Measurements from ENCODE around the gene THSD7A.
"Not testable (repeated sequence)": the region's sequence is repeated elsewhere in the genome, so short reads cannot be mapped to it uniquely, and the experiment has no call there.

The THSD7A gene

DNA sequence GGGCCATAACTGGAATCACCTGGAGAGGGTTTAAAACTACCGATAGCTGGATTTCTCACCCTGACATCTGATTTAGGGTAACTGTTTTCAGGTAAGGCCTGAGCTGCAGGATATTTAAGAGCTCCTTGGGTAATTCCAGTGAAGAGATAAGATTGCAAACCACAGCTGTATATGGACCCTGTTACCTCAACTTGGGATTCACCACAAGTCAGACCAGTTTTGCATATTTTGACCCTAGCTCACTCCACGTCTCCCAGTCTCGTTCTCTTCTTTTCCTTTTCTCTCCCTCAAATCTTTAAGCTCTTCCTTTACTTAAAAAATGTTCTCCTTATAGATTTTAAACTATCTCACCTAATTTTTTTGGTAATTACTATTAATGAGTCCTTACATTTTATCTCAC, 264.4 kb downstream of the THSD7A start:
- no peak for DNase-seq

DNA sequence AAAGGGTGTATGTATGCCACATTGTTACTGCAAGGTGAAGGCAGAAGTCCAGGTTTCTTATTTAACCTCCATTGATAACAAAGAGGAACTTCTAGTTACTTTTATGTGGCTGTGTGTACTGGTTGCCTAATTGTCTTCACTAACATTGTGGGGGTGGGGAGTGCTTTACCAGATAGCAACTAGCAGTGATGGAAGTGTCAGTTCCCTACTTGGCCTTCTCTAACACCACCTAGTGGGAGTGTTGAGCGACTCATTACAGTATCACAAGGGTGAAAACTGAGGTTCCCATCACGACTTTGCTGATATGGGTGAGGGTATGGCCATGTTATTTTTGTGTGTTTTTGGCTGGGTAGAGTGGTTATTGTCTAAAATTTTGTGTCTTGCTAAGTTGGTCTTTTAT, 274.4 kb downstream of the THSD7A start:
- no peak for DNase-seq

DNA sequence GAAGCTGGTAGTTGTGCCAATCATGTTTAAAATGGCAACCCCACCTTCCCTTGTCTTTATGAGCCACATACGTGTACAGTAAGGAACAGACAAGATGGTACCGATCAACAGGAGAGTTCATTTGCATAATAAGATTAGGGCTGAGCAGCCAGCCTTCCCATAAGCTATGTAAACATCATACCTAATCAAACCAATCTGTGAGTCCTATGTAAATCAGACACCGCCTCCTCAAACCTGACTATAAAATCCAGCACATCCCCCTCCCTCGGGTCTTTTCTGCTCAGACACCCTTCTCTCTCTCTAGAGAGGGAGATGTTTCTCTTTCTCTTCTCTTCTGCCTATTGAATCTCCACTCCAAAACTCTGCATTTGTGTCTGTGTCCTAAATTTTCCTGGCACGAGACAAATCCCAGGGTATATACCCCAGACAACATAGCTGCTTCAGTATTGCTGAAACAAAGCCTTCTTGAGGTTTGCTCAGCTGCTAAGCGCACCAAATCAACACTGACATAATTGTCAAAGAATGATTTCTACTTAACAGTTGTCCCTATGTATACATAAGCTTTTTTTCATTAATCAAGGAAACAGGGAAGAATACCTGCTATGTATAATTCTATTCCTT, 279.2 kb downstream of the THSD7A start:
- no peak for DNase-seq

DNA sequence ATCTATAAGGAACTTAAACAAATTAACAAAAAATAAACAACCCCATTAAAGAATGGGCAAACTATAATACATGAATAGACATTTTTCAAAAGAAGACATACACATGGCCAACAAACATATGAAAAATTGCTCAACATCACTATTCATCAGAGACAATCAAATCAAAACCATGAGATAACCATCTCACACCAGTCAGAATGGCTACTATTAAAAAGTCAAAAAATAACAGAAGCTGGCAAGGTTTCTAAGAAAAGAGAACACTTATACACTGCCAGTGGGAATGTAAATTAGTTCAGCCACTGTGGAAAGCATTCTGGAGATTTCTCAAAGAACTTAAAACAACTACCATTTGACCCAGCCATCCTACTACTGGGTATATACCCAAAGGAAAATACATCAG, 280.5 kb downstream of the THSD7A start:
- DNase-seq, result no peak

DNA sequence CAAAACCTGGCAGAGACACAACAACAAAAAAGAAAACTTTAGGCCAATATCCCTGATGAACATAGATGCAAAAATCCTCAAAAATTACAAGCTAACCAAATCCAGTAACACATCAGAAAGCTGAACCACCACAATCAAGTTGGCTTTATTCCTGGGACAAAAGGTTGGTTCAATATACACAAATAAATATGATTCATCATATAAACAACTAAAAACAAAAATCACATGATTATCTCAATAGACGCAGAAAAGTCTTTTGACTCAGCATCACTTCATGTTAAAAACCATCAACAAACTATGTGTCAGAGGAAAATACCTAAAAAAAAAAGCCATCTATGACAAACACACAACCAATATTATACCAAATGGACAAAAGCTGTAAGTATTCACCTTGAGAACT, 283.5 kb downstream of the THSD7A start:
- DNase-seq, result no peak

DNA sequence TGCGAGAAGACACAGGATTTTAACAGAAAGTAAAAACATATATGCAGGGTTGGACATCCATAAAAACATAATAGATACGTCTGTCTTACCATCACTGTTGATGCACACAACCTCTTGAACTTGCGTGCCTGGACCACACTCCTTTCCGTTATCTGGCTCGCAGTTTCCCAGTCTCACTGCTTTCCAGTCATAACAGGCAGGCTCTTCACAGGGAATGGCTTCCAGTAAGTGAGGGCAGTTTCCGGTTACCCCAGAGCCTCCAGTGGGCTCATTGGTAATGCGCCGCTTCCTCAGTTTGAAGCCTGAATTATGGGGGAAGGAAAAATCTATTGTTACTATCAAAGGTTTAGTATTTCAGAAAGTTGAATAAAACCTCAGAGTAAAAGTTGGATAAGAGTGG, 290.7 kb downstream of the THSD7A start:
- DNase-seq, result no peak

DNA sequence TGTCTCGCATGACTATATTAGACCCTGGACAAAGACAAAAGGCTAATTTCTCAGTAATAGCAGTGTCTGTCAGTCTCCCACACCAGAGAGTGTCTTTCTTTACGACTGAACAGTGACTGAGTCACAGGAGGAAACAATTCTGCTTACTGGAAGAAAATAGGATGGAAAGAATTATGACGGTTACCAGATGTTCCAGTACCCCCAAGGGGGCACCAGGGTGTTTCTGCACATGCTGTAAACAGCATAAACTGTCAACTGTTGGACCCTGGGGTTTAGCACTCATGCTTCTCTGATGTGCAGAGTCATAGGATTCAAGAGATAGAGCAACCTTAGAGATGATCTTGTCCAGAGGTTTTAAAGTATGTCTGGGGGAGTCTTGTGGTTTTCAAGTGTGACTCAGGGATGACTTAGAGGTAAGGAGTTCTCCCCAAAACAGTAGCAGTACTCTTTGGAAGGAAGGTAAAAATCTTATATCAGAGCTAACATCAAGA, 291.7 kb downstream of the THSD7A start:
- DNase-seq, result no peak

DNA sequence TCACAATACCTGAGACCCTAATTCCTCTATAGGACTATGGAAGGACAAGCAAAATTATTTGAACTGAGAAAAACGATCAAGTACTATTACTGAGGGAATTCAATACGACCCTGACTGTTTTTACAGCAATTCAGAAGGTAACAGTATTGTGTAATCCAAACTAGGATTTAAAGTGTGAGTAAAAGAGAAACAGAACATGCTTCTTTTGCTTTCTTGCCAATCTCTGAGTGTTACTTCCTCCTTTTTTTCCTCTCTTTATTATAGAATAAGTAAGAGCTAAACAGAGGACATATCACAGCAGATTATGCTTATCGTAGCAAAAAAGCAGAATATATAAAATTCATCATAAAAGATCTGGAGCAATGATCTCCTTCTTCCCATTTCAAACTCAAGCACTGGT, 292.1 kb downstream of the THSD7A start:
- DNase-seq, result no peak

DNA sequence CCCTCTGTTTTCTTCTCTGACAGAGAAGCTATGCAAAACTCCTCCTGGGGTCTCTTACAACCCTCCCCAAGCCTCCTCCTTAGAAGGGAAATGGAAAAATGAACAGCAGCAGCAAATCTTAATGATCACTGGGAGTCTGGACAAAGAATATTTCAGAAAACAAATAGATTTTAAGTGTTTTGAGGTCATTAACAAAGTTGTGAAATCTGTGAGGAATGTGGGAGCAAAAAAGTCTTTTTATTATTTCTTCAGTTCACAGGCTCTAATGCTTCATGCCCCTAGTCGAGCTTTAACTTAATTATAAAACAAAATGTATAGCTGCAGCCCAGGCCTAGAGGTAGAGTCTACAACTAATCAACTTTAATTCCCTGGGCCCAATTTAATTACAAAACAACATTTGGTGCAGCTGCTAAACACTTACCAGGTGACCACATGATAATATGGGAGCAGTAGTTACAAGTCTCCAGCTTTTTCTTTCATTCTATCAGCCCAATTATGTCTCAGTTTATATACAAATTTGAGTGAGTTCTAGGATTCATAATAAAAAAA, 293.2 kb downstream of the THSD7A start:
- DNase-seq, result no peak

DNA sequence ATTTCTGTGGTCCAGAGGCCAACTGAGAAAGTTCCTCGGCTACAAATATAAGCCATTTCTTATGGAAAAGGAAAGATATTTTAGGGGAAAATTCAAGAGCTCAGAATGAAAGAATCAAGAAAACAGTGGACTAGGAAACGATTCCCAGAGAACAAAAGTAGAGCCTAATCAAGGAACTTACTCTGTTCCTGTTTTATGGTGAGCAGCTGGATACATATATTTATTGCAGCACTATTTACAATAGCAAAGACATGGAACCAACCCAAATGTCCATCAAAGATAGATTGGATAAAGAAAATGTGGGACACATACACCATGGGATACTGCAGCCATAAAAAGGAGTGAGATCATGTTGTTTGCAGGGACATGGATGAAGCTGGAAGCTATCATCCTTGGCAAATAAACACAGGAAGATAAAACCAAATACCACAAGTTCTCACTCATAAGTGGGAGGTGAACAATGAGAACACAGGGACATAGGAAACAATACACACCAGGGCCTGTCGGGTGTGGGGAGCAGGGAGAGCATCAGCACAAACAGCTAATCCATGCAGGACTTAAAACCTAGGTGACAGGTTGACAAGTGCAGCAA, 298.7 kb downstream of the THSD7A start:
- DNase-seq, result no peak

DNA sequence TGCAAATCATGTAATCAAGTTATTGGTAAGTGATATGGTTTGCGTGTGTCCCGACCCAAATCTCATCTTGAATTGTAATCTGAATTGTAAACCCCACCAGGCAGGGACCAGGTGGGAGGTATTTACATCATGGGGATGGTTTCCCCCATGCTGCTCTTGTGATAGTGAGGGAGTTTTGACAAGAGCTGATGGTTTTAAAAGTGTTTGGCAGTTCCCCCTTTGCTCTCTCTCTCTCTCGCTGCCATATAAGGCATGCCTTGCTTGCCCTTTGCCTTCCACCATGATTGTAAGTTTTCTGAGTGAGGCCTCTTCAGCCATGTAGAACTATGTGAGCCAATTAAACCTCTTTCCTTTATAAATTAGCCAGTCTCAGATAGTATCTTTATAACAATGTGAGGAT, 302.6 kb downstream of the THSD7A start:
- DNase-seq, result no peak

DNA sequence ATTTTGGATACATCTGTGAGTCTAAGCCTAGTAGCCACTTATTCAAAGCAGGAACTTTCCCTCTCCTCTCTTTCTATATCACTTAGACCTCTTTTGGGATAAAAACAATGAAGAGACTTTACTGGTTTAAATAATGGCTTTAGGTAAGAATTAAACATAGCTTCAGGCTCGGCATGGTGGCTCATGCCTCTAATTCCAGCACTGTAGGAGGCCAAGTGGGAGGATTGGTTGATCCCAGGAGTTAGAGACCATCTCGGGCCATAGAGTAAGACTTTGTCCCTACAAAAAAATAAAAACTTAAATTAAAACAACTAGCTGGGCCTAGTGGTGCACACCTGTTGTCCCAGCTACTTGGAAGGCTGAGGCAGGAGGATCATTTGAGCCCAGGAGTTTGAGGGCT, 304.3 kb downstream of the THSD7A start:
- DNase-seq, result no peak

DNA sequence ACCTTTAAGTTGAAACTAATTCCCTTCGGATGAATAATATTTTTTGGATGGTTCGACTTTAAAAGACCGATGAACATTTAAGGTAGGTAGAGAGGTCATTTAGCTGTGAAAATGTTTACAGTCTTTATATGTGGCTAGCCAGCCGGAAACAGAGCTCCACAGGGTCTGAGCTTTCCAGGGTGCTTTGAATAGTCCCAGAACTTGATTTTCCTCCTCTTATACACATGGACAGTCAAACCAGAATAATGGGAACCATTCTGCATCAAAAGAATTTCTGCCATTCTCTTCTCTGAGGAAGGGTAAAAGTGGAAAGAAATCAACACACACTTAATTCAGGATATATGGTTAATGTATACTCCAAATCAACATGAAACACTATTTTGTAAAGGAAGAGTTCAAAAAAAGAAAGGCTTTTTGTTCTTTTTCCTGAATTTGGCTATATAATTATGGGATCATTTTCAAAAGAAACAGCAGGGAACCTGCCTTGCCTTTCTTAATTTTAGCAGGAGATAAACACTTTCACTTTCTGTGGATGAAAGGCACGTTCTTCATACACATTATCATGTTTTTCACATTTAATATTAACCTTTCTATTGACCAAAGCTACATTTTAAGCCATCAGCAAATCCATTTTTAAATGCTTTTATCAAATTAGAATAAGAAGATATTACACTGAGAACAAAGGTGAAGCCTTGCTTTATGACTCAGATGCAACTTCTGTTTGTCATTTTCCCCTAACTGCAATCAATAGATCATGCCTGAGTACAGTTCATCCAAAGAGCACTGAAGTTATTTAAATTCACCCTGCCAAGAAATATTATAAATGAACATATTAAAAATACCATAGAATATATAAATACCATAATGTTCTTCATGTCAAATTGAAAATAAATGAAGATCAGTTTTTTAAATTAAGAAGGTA, 307.3 kb downstream of the THSD7A start:
- no peak for DNase-seq

DNA sequence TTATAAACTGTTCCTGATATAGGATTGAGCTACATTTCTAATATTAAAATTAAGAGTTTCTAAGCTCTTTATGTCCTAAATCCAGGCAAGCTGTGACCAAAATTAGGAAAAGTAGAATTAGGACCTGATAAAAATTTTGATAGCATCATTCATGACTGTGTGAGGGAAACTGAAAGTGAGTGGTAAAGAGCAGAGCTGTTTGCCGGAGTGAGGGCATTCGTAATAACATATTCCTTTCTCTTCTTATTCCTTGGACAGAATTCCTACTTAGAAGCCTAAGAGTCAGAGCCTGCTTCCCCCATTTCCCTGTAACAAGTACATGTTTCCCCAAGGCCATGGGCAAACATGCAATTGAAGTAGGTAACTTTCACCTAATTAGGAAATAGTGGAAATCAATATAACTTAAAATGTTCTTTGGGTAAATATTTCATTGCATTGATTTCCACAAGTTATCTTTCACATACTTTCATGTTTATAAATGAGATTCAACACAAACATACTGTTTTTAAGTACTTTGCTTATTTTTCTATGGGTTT, 310.0 kb downstream of the THSD7A start:
- not testable (repeated sequence) for DNase-seq

DNA sequence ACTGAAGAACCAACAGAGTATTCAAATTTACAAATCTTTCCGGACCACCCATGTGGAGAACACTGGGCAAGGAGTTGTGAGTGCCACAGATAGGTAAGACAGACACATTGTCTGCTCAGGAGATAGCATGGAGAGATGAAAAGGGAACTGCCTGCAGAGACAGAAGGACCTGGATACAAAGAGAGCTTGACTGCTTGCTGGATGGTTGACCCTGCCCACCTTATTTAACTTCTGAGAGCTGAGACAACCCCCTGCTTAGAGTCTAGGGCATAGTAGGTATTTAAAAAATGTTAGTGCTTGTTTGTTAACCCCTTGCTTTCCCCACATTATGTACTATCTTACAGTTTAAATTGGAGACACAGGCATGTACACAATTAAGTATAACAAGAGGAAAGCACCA, 314.1 kb downstream of the THSD7A start:
- DNase-seq, result no peak

DNA sequence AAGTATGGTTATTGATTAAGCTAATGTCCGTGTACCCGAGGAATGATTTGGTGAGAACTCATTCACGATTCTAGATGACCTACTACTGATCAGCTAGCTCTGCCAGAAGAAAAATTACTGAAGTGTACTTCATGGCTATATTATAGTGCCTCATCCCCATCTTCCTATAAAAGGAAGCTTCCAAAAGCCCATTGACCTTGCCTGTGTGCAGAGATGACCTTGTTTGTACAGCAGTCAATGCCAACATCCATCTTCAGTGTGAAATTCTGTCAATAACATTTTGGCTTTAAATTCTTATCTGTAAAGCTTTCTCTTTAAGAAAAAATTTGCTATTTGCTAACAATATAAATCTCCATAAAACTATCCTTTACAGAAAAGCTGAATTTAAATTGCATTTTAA, 315.7 kb downstream of the THSD7A start:
- DNase-seq, result no peak

DNA sequence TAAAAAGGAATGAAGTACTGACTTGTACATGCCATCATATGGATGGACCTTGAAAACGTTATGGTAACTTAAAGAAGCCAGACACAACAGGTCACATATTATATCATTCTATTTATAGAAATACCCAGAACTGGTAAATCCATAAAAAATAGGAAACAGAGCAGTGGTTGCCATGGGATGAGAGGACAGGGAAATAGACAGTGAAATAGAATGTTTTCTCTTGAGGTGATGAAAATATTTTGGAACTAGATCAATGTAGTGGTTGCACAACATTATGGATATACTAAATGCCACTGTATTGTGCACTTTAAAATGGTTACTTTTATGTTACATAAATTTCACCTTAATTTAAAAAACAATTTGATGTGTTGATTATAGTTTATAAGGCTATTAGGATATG, 318.5 kb downstream of the THSD7A start:
- DNase-seq, result no peak

DNA sequence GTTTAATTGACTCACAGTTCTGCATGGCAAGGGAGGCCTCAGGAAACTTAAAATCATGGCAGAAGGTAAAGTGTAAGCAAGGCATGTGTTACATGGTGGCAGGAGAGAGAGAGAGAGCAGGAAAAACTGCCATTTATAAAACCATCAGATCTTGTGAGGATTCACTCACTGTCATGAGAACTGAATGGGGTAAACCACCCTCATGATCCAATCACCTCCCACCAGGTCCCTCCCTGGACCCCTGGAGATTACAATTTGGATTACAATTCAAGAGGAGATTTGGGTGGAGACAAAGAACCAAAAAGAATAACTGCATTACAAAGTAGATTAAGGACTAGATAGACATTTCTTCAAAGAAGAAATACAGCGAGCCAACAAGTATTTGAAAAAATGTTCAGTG, 324.1 kb downstream of the THSD7A start:
- no peak for DNase-seq

DNA sequence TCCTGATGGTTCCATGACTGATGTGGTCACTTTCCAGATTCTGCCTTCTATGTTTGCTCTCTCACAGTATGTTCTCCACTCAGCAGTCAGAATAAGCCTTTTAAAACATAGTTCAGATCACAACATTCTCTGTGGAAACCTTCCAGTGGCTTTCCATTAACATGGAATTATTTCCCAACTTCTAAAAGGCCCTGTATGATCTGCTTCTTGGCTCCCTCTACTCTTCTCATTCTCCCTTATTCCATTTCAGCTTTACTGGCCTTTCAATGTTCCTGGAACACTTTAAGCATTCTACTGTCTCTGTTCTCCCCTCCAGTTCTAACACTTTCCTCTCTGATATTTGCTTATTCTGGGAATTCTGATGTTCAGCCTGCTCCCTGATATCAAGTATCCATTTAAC, 325.6 kb downstream of the THSD7A start:
- DNase-seq, result no peak

DNA sequence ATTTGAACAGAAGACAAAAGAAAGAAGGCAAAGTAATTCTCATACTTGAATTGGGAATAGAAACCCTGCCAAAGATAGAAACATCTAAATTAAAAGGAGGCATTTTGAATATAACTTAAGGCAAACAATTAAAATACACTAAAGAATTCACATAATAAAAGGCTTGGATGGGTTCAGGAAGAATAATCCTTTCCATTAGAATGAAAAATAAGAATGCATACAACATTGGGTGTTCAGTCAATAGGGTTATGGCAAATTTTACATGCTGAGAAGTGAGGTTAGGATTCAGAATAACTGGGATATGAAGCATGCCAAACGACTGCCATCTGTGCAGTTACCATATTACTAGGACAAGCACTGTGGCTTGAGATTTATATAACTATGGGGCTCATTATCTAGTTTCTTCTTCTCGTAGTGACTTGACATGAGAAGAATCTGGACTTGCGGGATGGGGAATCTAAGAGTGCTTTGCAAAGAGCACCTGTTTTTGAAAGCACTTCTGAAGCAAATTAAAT, 326.5 kb downstream of the THSD7A start:
- no peak for DNase-seq

DNA sequence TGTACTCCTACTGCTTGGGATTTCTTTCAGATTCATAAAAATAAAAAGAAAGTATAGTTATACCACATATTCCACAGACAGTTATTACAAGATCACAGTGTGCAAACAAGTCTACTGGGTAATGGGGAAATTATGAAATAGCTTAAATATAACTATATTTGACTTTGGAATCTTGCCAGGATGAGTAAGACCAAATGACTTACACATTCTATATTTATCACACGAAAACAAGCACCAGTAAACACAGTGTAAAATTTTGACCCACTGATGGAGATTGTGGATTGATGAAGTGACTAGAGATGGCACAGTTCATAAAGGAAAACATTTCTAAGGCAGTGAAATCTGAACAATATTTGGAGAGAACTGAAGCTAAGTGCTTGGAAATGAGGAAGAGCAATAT, 339.7 kb downstream of the THSD7A start:
- DNase-seq, result no peak

DNA sequence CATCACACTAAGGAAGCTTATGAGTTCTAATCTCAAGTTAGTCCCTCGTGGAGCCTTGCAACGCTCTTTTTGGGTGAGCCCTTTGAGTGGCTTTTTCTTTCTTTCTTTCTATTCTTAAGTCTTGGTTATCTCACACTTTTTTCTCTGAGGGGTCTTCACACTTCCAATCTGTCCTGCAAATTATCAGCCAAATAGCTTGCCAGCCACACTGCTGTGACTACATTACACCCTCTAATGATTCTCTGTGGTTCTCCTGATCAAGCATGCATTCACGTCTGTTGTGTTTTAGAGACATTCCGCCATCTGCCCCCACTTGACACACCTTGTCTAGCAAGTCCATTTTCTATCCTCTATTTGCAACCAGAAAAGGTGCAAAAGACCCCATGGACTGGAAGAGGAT, 340.2 kb downstream of the THSD7A start:
- no peak for DNase-seq

DNA sequence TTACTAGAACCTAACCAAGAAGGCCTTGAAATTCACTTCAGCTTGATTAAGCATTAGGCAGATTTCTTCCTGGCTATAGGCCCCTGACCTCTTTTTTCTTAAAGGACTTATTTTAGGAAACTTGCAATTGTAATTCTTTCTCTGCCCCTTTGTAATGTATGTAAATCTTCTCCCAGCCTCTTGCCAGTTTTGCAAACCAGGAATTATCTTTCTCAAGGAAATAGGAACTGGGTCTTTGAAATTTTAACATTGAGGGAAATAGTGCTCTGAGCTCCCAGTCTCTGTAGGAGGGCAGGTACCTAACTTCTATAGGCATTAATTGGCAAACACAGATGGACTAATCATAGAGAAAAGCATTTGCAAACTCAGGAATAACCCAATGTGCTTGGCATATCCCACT, 342.7 kb downstream of the THSD7A start:
- DNase-seq, result no peak

All from NCI-H2171 (cell line).